ENCODE measurements around the gene PPP4C.

- no peak for TF ChIP-seq CTCF (IDR thresholded peaks at IDR 0.05; ENCODE audit: poor library complexity)
- no peak for TF ChIP-seq EZH2 (IDR thresholded peaks at IDR 0.05; ENCODE audit: borderline replicate concordance)
- TF ChIP-seq EZH2phosphoT487 (IDR thresholded peaks at IDR 0.05; ENCODE audit: low read depth, severe bottlenecking, unreplicated experiment) = no peak
Measured at GRCh38 chr16:30095166-30096078, 19.6 kb downstream of the PPP4C start.
